Hepatocyte (in vitro differentiated cells): ENCODE data around the gene VEGFB. TPM values are rescaled to one million over a fixed set of nuclear protein-coding genes. Genes with fewer than 3 reads are reported as not detected.
A peak's percentile ranks its signal among the peaks of the same experiment; 100 is the strongest.

ENCODE experiments used
- DNase-seq: peaks from one replicate; pipeline ENCODE4 v3.0.0-alpha.2; 2016; ENCODE audit warnings: low spot score
- H2AFZ ChIP-seq: fragments of 200-600 bp; sonication (generic); 2 replicates; pipeline ENCODE4 v1.6.0; 2016; ENCODE audit warnings: antibody characterized with exemption, mild to moderate bottlenecking
- H3K27ac ChIP-seq: fragments of 200-600 bp; sonication (generic); 2 replicates; pipeline ENCODE4 v1.5.1; 2016; ENCODE audit warnings: mild to moderate bottlenecking
- H3K27me3 ChIP-seq: fragments of 200-600 bp; sonication (generic); 2 replicates; pipeline ENCODE4 v1.6.1; 2016
- H3K36me3 ChIP-seq: fragments of 200-600 bp; sonication (generic); replicated peaks from 2 replicates; pipeline ENCODE4 v1.5.1; 2016; ENCODE audit warnings: low read depth; ENCODE audit not compliant: insufficient read depth
- H3K4me1 ChIP-seq: fragments of 200-600 bp; sonication (generic); 2 replicates; pipeline ENCODE4 v1.5.1; 2016; ENCODE audit warnings: mild to moderate bottlenecking, moderate library complexity; ENCODE audit not compliant: insufficient read depth
- H3K4me2 ChIP-seq: fragments of 200-600 bp; sonication (generic); 2 replicates; pipeline ENCODE4 v1.6.0; 2016
- H3K4me3 ChIP-seq: fragments of 200-600 bp; sonication (generic); 2 replicates; pipeline ENCODE4 v1.5.1; 2016; ENCODE audit warnings: mild to moderate bottlenecking
- H3K79me2 ChIP-seq: fragments of 200-600 bp; sonication (generic); 2 replicates; pipeline ENCODE4 v1.6.0; 2017; ENCODE audit warnings: mild to moderate bottlenecking
- H3K9me2 ChIP-seq: fragments of 200-600 bp; sonication (generic); replicated peaks from 2 replicates; pipeline ENCODE4 v1.6.0; 2017; ENCODE audit warnings: mild to moderate bottlenecking; ENCODE audit not compliant: insufficient read depth
- H3K9me3 ChIP-seq: fragments of 200-600 bp; sonication (generic); 2 replicates; pipeline ENCODE4 v1.5.1; 2016; ENCODE audit warnings: low read depth, mild to moderate bottlenecking
- H4K20me1 ChIP-seq: fragments of 200-600 bp; sonication (generic); 2 replicates; pipeline ENCODE4 v1.6.0; 2016; ENCODE audit warnings: mild to moderate bottlenecking; ENCODE audit not compliant: insufficient read depth, poor library complexity, severe bottlenecking
- EZH2 ChIP-seq: fragments of 200-600 bp; sonication (generic); IDR thresholded peaks from 2 replicates; pipeline ENCODE4 v1.6.1; 2016; ENCODE audit warnings: antibody characterized with exemption, mild to moderate bottlenecking, borderline replicate concordance
- EZH2phosphoT487 ChIP-seq: fragments of 200-600 bp; sonication (generic); IDR thresholded peaks from one replicate; pipeline ENCODE4 v1.6.1; 2018; ENCODE audit warnings: antibody characterized with exemption, mild to moderate bottlenecking, low read depth, moderate library complexity; ENCODE audit not compliant: unreplicated experiment, severe bottlenecking
- WGBS: methylation state at CpG from one replicate; pipeline ENCODE4 v1.1.6; 2016; ENCODE audit warnings: low lambda C conversion rate; ENCODE audit errors: missing lambda C conversion rate; 5-methylcytosine and 5-hydroxymethylcytosine counted together
- polyA plus RNA-seq: library from polyadenylated mRNA; unstranded; fragments of >200 nt; fragmentation: Nextera tagmentation; extraction: Ambion mirVana; gene quantifications from 2 replicates; pipeline ENCODE4 v1.2.1, GENCODE V29; 2016
- total RNA-seq: library from RNA; depleted of rRNA; stranded (reverse); fragments of >200 nt; gene quantifications from 2 replicates; pipeline ENCODE4 v1.2.3, GENCODE V29; 2014
- TF ChIP-seq, protein P1 (sequence below): fragments of 200-600 bp; sonication (generic); IDR thresholded peaks from 2 replicates; pipeline ENCODE4 v1.5.1; 2016; ENCODE audit warnings: antibody characterized with exemption, mild to moderate bottlenecking; ENCODE audit not compliant: poor library complexity

VEGFB gene
- total and polyA plus RNA-seq, 2 experiments from 2014 or later = 29.1 to 116 TPM

GRCh38 chr11:64247729-64248531 lies 13.5 kb downstream of the VEGFB start:
- WGBS = 40% methylated on average over 31 of the region's 31 CpGs
- H4K20me1 ChIP-seq = peaks cover 4% of the 10 kb centered on the region
- peaks cover 21% of the 10 kb centered on the region for H3K4me1 ChIP-seq
- no peaks in the 10 kb centered on the region for H3K27me3 ChIP-seq
- no peak for DNase-seq
- H3K36me3 ChIP-seq = no peaks in the 10 kb centered on the region
- H2AFZ ChIP-seq = peak overlapping the region; percentile 97
- no peak overlapping the region for H3K27ac ChIP-seq
- TF ChIP-seq EZH2 = no peak
- TF ChIP-seq, protein P1, sequence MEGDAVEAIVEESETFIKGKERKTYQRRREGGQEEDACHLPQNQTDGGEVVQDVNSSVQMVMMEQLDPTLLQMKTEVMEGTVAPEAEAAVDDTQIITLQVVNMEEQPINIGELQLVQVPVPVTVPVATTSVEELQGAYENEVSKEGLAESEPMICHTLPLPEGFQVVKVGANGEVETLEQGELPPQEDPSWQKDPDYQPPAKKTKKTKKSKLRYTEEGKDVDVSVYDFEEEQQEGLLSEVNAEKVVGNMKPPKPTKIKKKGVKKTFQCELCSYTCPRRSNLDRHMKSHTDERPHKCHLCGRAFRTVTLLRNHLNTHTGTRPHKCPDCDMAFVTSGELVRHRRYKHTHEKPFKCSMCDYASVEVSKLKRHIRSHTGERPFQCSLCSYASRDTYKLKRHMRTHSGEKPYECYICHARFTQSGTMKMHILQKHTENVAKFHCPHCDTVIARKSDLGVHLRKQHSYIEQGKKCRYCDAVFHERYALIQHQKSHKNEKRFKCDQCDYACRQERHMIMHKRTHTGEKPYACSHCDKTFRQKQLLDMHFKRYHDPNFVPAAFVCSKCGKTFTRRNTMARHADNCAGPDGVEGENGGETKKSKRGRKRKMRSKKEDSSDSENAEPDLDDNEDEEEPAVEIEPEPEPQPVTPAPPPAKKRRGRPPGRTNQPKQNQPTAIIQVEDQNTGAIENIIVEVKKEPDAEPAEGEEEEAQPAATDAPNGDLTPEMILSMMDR = no peak
- TF ChIP-seq EZH2phosphoT487 = no peak
- peaks cover 32% of the 10 kb centered on the region for H3K79me2 ChIP-seq
- peak overlapping the region; percentile 100 for H3K4me2 ChIP-seq
- peak overlapping the region; percentile 99 for H3K4me3 ChIP-seq
- no peaks in the 10 kb centered on the region for H3K9me2 ChIP-seq
- no peaks in the 10 kb centered on the region for H3K9me3 ChIP-seq

DNA sequence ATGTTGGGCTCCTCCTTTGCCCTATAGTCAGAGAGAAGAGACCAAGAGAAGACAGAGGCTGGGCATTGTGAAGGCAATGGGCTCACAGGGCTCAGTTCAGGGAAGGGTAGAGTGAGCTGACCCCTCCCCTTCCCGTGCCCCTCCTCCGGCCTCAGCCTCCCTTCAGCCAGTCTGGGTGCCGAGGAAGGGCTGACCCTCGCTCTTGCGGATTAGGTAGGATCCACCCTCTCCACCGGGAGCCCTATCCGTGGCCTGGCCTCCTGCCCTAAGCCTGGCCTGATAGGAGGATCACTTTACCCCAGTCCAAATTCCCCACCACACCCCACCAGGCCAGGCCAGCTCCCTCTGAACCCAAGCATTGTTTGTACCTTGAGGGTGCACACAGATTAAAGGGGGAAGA lies 14.2 kb downstream of the VEGFB start:
- no peaks in the 10 kb centered on the region for H3K36me3 ChIP-seq
- peaks cover 5% of the 10 kb centered on the region for H4K20me1 ChIP-seq
- 76% methylated on average over 5 of the region's 7 CpGs for WGBS
- no peak overlapping the region for H3K27ac ChIP-seq
- TF ChIP-seq EZH2phosphoT487 (no peak), EZH2 (no peak)
- TF ChIP-seq, protein P1 = no peak
- peaks cover 32% of the 10 kb centered on the region for H3K79me2 ChIP-seq
- H3K4me3 ChIP-seq = no peak overlapping the region
- no peak overlapping the region for H3K4me2 ChIP-seq
- H3K9me3 ChIP-seq = no peaks in the 10 kb centered on the region
- no peak for DNase-seq
- H2AFZ ChIP-seq = no peak overlapping the region
- H3K4me1 ChIP-seq = peaks cover 21% of the 10 kb centered on the region
- no peaks in the 10 kb centered on the region for H3K27me3 ChIP-seq
- H3K9me2 ChIP-seq = no peaks in the 10 kb centered on the region

GRCh38 chr11:64249038-64249437 lies 14.7 kb downstream of the VEGFB start:
- Histone ChIP-seq H3K4me3 (no peak overlapping the region), H3K9me3 (no peaks in the 10 kb centered on the region), H4K20me1 (peaks cover 5% of the 10 kb centered on the region), H3K4me1 (peaks cover 21% of the 10 kb centered on the region), H2AFZ (no peak overlapping the region), H3K36me3 (no peaks in the 10 kb centered on the region), H3K27me3 (no peaks in the 10 kb centered on the region), H3K27ac (no peak overlapping the region), H3K79me2 (peaks cover 32% of the 10 kb centered on the region), H3K4me2 (no peak overlapping the region), H3K9me2 (no peaks in the 10 kb centered on the region)
- TF ChIP-seq EZH2 (no peak), EZH2phosphoT487 (no peak)
- TF ChIP-seq, protein P1 = no peak
- no peak for DNase-seq
- 98% methylated on average over 4 of the region's 4 CpGs for WGBS
